GM06990 (cell line): ENCODE measurements around the gene MYH13.

Experiments used
- DNase-seq: peaks from one replicate; pipeline ENCODE4 v3.0.0-alpha.2; 2011; ENCODE audit not compliant: insufficient read length; ENCODE audit errors: extremely low read depth
- H3K27me3 ChIP-seq: replicated peaks from 2 replicates; pipeline ENCODE4 v1.6.0; 2011; ENCODE audit warnings: low read length; ENCODE audit not compliant: control insufficient read depth, insufficient read depth
- H3K36me3 ChIP-seq: 2 replicates; pipeline ENCODE4 v1.5.1; 2011; ENCODE audit warnings: low read length; ENCODE audit not compliant: control insufficient read depth, insufficient read depth
- H3K4me3 ChIP-seq: replicated peaks from 2 replicates; pipeline ENCODE4 v1.5.1; 2011; ENCODE audit warnings: low read depth, mild to moderate bottlenecking, control low read depth, low read length
- TF ChIP-seq, protein P1 (sequence below): IDR thresholded peaks from 2 replicates; pipeline ENCODE4 v1.5.1; 2011; ENCODE audit warnings: low read length, control low read depth, mild to moderate bottlenecking, inconsistent platforms; ENCODE audit not compliant: insufficient read depth, poor library complexity, severe bottlenecking

MYH13 gene

DNA sequence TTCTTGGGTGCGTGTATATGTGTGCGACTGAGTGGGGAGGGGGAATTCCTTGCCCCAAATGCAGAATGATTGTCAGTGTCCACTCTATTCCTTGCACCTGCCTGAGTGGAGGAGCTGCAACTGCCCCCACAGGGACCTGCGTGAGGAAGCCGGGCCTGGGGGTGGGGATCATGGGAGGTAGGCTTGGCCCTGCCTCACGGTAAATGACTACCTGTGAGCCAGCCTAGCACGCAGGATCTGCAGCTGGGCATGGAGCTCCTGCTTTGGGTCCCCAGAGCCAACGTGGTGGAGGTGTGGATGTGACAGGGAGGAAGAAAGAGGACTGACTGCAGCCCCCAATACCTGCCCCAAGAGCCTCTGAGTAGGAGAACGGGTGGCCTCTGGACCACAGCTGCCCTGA is 97.4 kb downstream of the MYH13 start:
- Histone ChIP-seq H3K36me3 (no peaks in the 10 kb centered on the region), H3K4me3 (no peak overlapping the region), H3K27me3 (no peaks in the 10 kb centered on the region)
- DNase-seq = no peak
- TF ChIP-seq, protein P1, sequence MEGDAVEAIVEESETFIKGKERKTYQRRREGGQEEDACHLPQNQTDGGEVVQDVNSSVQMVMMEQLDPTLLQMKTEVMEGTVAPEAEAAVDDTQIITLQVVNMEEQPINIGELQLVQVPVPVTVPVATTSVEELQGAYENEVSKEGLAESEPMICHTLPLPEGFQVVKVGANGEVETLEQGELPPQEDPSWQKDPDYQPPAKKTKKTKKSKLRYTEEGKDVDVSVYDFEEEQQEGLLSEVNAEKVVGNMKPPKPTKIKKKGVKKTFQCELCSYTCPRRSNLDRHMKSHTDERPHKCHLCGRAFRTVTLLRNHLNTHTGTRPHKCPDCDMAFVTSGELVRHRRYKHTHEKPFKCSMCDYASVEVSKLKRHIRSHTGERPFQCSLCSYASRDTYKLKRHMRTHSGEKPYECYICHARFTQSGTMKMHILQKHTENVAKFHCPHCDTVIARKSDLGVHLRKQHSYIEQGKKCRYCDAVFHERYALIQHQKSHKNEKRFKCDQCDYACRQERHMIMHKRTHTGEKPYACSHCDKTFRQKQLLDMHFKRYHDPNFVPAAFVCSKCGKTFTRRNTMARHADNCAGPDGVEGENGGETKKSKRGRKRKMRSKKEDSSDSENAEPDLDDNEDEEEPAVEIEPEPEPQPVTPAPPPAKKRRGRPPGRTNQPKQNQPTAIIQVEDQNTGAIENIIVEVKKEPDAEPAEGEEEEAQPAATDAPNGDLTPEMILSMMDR = no peak

DNA sequence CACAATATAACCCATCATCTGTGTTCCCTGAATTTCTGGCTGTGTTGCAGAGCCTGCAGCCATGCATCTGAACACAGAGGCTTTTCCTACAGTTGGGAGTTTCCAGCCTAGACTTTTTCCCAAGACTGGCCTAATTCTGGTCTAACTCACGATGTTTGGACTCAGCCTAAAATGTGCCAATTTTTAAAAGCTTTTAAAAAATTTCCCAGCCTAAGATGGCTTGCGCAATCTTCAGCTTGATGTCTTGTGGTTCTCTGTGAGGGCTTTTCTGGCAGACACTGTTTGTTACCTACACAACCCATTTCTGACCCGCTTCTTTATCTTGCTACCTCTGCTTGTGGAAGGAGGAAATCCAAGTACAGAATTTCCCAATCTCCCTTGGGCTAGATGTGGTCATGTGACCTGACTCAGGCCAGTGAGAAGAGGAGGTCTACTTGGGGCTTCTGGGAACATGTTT is 101.7 kb downstream of the MYH13 start:
- H3K36me3 ChIP-seq = no peaks in the 10 kb centered on the region
- H3K4me3 ChIP-seq = no peak overlapping the region
- no peak for DNase-seq
- TF ChIP-seq, protein P1 = no peak
- no peaks in the 10 kb centered on the region for H3K27me3 ChIP-seq

DNA sequence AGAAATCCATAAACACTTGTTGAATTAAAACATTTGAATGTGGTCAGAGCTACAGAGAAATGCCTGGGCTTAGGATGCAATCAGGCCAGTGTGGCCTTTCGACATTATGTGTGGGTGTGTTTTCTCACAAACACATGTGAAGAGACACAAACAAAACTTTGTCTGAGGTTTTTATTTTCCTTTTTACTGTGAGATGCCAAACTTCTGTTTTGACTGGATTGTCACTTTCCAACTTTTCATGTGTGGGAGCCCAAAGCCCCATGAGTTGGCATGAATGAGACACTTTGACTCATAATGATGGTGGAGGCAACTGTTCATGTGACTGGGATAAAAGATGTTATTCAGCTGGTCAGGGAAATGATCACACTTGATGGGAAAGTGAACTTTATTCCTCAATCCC is 102.5 kb downstream of the MYH13 start:
- Histone ChIP-seq H3K36me3 (no peaks in the 10 kb centered on the region), H3K27me3 (no peaks in the 10 kb centered on the region), H3K4me3 (no peak overlapping the region)
- TF ChIP-seq, protein P1 = no peak
- no peak for DNase-seq

DNA sequence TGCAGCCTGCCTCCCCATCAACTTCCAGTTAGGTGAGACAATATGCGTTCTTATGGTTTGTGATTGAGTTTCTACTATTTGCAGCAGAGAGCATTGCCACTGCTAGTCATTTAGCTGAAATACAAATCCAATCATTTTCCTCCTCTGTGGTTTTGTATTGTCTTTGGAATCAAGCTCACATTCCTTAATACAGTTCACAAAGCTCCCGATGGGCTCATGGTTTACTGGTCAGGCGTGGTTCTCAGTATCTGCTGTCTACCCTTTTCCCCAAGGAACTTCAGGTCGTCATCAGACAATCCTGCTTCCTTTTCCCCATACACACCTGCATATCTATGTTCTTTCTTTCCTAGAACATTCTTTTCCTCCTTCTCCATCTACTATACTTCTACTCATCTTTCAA is 104.8 kb downstream of the MYH13 start:
- DNase-seq = no peak
- Histone ChIP-seq H3K4me3 (no peak overlapping the region), H3K36me3 (no peaks in the 10 kb centered on the region), H3K27me3 (no peaks in the 10 kb centered on the region)
- TF ChIP-seq, protein P1 = no peak

DNA sequence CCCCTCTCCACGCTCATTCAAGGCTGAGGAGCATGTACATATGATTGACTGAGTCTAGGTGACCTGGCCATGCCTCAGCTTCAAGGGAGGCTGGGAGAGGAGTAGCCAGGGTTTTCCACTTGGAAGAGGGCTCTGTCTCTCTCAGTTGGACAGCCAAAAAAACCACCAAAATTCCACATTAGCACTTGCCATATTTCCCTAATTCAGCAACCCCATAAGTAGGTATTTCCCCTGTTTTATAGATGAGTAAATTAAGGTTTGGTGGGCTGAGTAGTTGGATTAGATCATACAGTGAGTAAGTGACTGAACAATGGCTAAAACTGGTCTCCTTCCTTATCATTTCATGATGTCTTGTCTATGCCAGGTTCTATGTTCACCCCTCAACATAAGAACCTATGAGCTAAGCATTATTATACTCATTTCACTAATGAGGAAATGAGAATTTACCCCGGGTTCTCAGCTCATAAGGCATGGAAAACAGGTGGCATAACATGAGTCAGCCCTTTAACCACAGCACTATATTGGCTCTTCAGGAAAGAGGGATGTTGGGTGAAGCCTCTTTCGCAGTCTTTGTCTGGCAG is 106.4 kb downstream of the MYH13 start:
- Histone ChIP-seq H3K36me3 (no peaks in the 10 kb centered on the region), H3K4me3 (no peak overlapping the region), H3K27me3 (no peaks in the 10 kb centered on the region)
- DNase-seq = peak; percentile 30
- TF ChIP-seq, protein P1 = no peak
